PFSK-1 (cell line): ENCODE results near the gene FKBP4.

ENCODE experiments used
- FOXP2 ChIP-seq: optimal IDR thresholded peaks from 2 replicates; pipeline ENCODE3; 2011; ENCODE audit warnings: borderline replicate concordance, control low read depth, inconsistent platforms; ENCODE audit not compliant: insufficient read depth; ENCODE audit errors: extremely low read length, extremely low read depth
- POLR2AphosphoS5 ChIP-seq: IDR thresholded peaks from 2 replicates; pipeline ENCODE4 v1.6.1; 2012; ENCODE audit warnings: low read depth, mild to moderate bottlenecking, control low read depth, low read length, moderate library complexity
- REST ChIP-seq, 2 experiments: IDR thresholded peaks; 2 replicates each; pipeline versions ENCODE4 v1.6.1 to v1.8.0; 2011 to 2012; ENCODE audit warnings: low read depth in 2 of 2, low read length in 2 of 2, control low read depth in 1 of 2, inconsistent platforms in 1 of 2, mild to moderate bottlenecking in 1 of 2, moderate library complexity in 1 of 2; ENCODE audit not compliant: insufficient read depth in 1 of 2
- SIN3A ChIP-seq: IDR thresholded peaks from 2 replicates; pipeline ENCODE4 v1.6.1; 2012; ENCODE audit warnings: mild to moderate bottlenecking, low read length, moderate library complexity, borderline replicate concordance; ENCODE audit not compliant: insufficient read depth
- TAF1 ChIP-seq: IDR thresholded peaks from 2 replicates; pipeline ENCODE4 v1.6.1; 2012; ENCODE audit warnings: low read length, control low read depth, borderline replicate concordance; ENCODE audit not compliant: insufficient read depth

Gene FKBP4

GRCh38 chr12:2776129-2776806 lies 18.5 kb upstream of the FKBP4 start:
- TF ChIP-seq REST (IDR thresholded peaks at IDR 0.05; ENCODE audit: insufficient read depth in 1 of 2, low read depth in 2 of 2, low read length in 2 of 2) (no peak), TAF1 (no peak), SIN3A (no peak), POLR2AphosphoS5 (no peak)

DNA sequence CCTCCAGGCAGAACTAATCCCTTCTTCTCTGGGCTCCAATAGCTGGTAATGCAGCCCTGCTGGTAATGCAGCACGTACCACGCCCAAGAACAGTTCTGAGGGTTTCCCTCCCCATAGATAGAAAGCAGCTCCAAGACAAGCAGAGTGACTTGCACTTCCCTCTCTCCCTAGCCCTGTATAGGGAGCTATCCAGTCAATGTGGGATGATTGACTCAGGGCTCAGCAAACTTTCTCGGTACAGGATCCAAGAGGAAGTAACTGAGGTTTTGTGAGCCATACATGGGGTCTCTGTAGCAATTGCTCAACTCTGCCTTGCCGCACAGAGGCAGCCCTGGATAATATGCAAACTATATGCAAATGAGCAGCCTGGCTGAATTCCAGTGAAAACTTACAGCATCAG lies 15.5 kb upstream of the FKBP4 start:
- TF ChIP-seq FOXP2 (no peak), POLR2AphosphoS5 (no peak), SIN3A (no peak), TAF1 (no peak)

GRCh38 chr12:2783936-2784600 lies 10.7 kb upstream of the FKBP4 start:
- TF ChIP-seq REST (IDR thresholded peaks at IDR 0.05; ENCODE audit: insufficient read depth in 1 of 2, low read depth in 2 of 2, low read length in 2 of 2) (peak; percentile 62 to 82; a peak in 3 of 4 replicates), TAF1 (no peak), FOXP2 (no peak), POLR2AphosphoS5 (no peak)

DNA sequence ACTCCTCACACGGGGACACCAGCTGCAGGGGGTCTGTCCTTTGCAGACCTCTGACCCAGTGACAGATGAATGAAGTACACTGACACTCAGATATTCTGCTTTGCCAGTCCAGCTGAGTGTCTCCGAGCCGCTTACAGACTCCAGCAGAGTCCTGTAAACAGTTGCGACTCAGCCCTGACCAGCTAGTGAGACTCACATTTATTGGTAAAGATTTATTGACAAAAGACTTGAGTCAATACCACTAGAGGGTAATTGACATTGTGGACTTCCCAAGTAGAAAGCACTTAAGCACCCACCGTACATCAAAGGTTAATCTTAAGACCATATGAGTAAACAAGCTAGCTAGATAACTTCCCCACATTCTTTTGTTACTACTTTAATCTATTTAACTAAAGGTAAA lies 9.8 kb upstream of the FKBP4 start:
- TF ChIP-seq REST (IDR thresholded peaks at IDR 0.05; ENCODE audit: insufficient read depth in 1 of 2, low read depth in 2 of 2, low read length in 2 of 2) (no peak), SIN3A (no peak), FOXP2 (no peak), TAF1 (no peak), POLR2AphosphoS5 (no peak)

DNA sequence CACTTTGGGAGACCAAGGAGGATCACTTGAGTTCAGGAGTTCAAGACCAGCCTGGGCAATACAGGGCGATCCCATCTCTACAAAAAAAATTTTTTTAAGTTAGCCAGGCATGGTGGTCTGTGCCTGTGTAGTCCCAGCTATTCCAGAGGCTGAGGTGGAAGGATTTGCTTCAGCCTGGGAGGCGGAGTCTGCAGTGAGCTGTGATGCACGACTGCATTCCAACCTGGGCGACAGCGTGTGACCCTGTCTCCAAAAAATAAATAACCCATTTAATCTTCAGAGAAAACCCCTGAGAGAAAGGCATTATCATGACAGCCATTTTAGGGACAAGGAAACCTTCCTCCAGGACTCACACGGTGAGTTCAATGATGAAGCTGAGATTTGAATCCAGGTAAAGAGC lies 3.7 kb upstream of the FKBP4 start:
- no peak for TF ChIP-seq SIN3A
- TF ChIP-seq REST (IDR thresholded peaks at IDR 0.05; ENCODE audit: insufficient read depth in 1 of 2, low read depth in 2 of 2, low read length in 2 of 2), result no peak
- TF ChIP-seq FOXP2, result no peak
- no peak for TF ChIP-seq TAF1
